DMS114 treated with DMSO at 0.1 percent for 48 hours (cell line): ENCODE data around the gene USP25.

Experiments used
- DNase-seq: peaks from one replicate; lab custom pipeline; 2025; ENCODE audit not compliant: unreplicated experiment; lab: John Stamatoyannopoulos, UW

Gene USP25

DNA sequence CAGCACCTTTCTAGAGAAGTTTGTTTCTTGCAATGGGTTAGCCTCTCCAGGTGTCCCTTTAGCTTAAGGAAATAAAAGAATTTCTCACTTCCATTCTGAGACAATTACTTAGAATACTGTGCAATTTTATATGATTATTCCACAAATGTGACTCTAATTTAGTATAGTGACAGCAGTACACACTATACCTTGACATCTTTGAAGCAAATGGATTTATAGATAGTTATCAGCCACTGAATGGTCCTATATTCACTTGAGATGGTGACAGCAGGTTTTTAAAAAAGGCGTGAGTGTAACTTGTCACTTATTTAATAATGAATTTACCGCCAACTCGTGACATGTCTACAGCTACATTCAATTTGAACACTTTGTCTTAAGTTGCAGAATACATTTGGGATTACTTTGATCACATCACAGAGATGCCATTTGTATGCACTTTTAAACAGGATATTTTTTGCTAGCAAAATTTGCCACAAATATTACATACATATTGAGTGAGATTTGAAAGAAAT, 71.6 kb downstream of the USP25 start:
- no peak for DNase-seq

DNA sequence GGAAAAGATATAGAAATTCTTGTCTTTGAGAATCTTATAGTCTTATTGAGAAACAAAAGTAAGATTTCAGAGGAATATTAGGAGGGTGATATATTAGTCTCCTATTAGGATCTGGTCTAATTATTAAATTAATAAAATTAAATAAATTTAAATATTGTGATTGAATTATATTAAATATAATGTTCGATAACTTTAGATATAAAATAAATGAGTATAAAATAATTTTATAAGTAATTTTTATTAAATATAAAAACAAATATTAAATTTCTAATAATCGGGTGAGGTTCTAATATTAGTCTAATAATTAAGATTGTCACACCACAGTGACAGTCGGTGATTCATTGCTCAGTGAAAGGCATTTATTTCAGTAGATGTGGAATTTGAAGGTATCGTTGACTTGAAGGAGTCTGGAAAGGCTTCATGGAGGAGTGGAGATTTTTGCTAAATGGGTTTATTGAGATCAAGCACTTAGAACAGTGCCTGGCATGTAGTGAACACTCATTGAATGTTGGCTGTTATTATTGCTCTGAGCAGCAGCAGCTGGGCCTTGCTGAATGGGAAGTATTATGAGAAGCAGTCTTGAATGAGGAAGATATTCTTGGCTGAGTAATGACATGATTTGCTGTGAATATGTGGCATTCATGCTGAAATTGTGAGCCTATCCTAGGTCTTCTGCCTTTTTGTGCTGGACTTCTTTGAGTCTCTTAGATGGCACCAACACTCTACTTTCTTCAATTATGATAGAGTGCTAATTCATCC, 74.6 kb downstream of the USP25 start:
- no peak for DNase-seq

DNA sequence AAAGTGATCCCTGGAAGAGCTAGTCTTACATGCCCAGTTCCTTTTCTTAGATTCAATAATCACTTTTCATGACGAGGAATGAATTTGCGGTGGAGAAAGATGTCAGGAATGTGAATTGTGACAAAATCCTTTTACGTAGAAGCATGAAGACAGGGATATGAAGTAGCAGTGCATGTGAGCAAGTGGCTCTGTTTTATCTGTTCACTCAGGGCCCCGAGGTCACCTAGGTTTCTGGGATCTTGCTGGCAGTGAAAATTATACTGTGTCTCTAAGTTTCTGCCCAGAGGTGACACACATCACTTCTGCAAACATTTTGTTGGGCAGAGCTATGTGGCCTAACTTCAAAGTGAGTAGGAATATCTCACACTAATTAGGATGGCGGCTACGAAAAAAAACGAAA, 79.3 kb downstream of the USP25 start:
- DNase-seq, result no peak

DNA sequence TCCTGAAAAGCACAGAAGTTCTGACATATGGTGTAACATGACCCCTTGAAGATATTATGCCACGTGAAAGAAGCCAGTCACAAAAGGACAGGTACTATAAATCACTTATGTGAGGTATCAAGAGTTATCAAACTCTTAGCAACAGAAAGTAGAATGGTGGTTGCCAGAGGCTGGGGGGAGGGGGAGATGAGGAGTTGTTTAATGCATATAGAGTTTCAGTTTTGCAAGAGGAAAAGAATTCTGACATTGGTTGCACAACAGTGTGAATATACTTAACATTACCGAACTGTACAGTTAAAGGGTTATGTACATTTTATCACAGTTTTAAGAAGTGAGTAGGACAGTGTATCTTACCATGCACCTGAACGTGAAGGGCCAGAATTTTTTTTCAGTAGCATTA, 80.0 kb downstream of the USP25 start:
- DNase-seq, result no peak

DNA sequence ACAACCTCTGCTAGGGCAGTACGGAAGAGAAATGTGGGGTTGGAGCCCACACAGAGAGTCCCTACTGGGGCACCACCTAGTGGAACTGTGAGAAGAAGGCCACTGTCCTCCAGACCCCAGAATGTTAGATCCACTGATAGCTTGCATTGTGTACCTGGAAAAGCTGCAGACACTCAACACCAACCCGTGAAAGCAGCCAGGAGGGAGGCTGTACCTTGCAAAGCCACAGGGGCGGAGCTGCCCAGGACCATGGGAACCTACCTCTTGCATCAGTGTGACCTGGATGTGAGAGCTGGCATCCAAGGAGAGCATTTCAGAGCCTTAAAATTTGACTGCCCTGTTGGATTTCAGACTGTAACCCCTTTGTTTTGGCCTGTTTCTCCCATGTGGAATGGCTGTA, 85.5 kb downstream of the USP25 start:
- DNase-seq, result no peak

DNA sequence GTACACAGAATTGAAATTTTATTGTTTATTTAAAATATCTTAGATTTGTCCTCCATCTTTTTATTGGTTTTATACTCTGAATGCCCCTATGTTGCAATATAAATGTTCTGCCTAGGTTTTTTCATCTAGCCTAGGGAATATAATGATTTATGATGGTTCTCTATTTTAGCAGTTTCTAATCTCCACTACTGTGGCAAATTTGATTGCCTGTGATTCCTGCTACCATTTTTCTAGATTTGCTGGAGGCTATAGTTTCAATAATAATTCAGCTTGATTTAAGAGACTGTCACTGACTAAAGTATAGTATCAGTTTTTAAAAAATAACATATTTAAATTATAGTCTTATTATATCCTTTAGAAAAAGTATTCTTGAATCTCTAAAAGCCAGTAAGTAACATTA, 90.5 kb downstream of the USP25 start:
- DNase-seq, result no peak

DNA sequence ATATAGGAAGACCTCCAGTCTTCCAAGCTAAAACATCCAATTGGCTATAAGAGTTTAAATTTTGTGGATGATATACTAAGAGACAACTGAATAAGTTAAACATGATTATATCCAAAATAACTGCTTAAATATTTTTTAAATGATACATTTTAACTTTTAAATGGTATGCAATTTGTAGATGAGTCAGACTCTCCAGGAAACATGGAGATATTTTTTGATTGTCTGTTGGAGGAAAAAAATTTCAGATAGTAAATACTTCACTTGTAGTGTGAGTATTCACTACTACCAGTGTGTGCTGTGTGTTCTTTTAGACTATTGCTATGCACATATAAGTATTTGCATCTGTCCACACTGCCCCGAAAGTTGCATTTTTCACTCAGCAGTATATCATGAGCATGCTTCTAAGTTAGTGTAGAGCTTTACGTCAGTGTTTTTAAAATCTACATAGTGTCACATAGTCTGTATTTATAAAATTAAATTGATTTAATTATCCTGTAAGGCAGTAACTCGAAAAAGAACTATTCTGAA, 91.1 kb downstream of the USP25 start:
- DNase-seq, result no peak

DNA sequence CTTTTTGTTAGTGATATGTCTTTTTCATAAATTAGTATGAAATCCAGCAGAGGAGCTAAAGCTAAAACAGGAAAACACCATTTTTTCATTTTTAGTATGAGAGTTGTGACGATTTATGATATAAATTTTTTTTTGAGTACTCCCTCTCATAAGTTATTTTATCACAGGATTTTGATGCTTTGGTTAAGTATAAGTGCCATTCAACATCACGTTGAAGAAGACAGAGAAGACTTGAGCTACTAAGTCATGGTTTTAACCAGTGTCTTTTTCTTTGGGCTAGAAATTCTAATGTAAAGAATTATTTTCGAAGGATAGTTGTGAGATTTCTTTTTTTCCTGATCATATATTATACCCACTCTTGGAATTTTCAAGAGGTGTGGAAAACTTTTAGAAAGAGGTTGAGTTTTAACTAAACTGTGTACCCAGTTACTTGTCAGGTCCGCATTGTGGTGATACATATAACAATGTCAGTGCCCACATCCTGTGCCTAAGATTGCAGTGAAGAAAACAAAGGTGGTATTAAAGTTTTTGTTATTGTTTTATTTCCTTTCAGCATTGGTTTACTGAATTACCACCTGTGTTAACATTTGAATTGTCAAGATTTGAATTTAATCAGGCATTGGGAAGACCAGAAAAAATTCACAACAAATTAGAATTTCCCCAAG, 93.8 kb downstream of the USP25 start:
- no peak for DNase-seq

DNA sequence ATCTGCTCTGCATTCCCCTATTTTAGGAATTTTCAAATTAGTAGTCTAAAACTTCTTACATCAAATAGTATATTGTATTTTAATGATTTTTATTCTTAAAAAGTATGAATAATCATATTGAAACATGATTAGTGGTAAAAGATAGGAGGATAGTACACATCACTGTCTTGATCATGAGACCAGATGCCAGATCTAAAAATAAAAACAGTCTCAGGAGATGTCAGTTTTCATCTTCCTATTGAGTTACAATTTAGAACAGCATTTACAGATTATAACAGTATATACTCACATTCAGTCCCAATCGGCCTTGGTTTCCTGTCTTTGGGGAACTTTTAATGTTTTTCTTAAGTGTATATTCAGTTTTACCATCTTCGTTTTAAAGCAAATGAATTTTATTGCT, 95.9 kb downstream of the USP25 start:
- DNase-seq, result no peak

DNA sequence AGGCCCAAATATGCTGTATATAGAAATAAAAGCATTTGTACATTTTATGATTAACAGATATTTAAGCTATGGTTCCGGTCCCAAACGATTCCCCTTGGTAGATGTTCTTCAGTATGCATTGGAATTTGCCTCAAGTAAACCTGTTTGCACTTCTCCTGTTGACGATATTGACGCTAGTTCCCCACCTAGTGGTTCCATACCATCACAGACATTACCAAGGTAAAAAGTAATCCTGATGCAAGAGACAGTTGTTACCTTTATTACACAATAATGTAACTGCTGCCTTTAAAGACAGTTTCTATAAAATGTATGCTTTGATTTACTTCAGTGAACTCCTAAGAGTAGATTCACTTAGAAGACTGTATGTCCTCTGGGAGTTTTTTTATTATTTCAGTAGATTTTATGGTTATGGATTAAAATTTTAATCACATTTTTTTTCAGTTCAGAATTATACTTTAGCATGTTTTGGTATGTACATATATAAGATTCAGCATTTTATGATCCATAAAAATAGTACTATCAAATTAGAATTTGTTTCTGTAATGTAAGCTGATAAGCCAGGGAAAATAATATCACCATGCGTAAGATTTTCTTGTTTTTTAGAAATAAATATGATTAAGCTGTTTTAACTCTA, 96.5 kb downstream of the USP25 start:
- DNase-seq, result peak; percentile 18

DNA sequence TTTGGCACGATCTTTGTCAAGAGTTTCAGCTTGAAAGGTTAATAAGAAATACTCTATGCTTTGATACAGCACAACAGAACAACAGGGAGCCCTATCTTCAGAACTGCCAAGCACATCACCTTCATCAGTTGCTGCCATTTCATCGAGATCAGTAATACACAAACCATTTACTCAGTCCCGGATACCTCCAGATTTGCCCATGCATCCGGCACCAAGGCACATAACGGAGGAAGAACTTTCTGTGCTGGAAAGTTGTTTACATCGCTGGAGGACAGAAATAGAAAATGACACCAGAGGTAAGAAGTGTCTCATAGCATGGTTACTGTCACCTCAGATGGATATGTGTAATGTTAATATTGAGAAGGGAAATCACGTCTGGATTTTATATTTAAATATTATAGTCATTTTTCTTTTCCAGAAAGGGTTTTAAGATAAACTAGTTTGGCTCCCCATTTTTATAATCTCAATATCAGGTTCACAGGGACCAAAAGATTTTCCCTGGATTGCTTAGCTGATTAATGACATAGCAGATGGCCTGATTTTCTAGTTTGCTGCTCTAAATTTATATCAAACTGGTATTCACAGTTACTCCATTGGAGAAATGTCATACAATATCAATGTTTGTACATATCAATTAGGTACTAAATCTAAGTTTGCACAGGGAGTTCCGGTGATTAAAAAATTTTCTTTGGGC, 97.3 kb downstream of the USP25 start:
- no peak for DNase-seq

DNA sequence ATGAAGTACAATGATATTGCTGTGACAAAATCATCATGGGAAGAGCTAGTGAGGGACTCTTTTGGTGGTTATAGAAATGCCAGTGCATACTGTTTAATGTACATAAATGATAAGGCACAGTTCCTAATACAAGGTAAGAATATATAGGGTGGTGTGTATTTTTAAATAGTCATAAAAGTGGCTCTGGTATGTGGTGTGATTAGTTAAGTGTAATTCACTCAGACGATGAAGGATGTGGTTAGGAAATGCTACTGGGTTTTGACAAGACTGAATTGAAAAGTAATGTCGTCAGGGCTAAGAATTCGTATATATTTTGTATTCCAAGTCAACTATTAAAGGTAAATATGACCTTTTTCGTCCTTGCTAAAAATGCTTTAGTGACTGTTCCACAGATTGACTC, 101.7 kb downstream of the USP25 start:
- no peak for DNase-seq

DNA sequence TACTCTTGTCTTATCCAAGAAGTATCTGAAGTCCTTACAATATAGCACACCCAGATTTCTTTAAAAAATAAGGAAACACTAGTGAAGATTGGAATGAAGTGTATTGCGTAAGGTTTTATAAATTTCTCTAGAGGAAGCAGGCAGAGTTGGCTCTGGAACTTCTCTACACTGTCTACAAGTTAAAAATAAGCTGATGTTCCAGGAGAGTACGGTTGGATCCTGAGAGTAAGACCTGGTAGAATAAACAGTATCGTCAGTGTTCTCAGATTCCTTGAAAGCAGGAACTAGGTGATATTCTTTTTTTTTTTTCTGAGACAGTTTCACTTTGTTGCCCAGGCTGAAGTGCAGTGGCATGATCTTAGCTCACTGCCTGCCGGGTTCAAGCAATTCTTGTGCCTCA, 107.9 kb downstream of the USP25 start:
- DNase-seq, result no peak

DNA sequence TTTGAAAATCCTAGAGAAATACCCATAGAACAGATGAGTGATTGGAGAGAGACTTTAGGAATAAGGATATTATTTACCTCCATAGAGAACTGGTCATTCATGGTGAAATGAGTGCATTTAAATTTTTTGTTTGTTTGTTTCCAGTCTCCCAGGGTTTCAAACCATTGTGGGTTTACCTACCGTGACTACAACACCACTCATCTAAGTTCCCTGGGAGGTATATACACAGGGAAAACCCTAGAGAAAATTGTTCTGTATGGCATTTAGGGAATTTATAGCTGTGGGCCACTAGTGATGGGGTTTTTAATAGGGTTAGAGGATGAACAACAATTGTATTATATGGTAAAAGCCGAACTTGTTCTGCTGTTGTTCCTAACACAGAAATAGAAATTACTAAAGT, 109.2 kb downstream of the USP25 start:
- DNase-seq, result no peak

DNA sequence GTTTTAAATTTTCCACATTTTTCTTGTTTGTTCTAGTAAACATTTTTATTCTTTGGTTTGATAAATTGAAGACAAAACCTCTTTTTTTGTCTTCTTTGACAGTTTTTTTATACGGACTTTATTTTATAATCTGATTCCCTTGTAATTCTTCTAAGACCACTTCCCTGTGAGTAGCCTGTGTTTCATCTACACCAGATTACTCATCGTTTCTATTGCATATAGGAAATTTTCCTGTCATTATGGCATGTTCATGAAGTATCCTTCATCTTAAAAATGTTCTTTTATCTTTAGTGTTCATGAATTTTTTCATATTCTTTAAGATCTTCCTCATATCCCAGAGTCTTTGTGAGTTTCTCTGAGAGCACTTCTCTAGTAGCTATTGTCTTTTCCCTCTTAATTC, 109.8 kb downstream of the USP25 start:
- no peak for DNase-seq

DNA sequence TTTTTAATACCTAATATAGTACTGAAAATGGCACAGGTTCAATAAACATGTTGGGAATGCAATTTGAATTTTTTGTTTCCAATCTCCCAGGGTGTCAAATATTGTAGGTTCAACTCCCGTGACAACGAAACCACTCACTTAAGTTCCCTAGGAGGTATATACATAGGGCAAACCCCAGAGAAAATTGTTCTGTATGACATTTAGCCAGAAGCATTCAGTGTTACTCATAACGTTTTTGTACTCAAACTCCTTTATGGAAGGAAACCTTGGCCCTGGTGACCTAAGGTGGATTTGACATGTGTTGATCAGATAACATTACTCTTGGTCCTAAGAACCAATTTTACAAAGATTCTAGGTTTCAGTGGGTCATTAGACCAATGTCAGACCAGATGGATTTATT, 110.6 kb downstream of the USP25 start:
- no peak for DNase-seq

DNA sequence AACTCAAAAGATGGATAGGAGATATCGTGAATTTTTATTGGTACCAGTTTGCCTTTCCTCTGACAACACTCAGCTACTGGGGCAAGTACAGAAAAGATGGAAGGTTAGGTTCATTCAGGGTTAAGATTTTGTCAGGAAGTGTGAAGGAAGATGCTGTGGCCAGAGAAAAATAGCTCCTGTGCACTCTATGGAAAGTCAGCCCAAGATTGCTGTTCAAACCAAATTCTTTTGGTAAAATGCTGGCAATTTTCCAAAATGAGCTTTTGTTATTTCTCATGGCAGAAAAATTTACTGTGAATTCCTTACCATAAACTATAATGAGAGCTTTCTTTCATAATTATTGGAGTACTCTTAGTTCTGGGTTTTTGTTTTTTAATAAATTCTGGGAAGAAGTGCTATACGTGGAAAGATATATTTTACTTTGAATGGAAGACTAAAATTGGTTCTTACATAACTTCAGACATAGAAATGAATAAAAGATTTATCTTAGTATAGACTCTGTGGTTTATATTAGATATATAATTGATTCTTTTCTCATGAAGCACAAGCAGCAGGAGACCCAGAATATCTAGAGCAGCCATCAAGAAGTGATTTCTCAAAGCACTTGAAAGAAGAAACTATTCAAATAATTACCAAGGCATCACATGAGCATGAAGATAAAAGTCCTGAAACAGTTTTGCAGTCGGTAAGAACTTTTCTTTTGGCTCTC, 112.2 kb downstream of the USP25 start:
- no peak for DNase-seq

DNA sequence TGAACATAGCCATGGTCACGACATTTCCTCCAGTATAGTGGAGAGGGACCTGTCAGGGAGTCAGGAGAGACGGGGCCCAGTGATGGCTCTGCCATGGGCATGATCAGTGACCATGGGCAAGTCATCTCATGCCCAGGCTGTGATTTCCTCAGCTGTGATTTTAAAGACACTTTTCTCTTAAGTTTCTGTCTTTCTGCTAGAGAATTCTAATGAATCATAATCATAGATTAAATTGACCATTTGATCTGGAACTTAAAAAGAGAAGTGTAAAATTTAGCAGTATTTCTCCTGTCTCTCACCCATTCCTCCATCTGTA, 112.7 kb downstream of the USP25 start:
- no peak for DNase-seq

DNA sequence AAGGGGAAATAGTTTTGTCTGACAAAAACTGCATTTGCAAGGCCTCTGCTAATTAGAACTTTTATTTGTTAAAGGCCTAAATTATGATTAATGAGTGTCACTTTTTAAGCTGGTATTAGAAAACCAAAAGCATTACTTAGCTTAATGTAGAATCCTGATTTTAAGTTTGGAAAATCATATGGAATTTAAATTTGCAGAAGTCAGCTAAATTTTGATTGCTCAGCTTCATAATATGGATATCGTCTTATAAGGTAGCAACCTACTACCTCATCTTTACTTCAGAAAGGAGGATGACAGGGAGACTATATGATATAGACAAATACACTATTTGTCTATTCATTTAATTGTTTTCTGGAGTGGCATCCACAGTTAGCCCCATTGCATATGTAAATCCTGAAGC, 114.0 kb downstream of the USP25 start:
- no peak for DNase-seq

DNA sequence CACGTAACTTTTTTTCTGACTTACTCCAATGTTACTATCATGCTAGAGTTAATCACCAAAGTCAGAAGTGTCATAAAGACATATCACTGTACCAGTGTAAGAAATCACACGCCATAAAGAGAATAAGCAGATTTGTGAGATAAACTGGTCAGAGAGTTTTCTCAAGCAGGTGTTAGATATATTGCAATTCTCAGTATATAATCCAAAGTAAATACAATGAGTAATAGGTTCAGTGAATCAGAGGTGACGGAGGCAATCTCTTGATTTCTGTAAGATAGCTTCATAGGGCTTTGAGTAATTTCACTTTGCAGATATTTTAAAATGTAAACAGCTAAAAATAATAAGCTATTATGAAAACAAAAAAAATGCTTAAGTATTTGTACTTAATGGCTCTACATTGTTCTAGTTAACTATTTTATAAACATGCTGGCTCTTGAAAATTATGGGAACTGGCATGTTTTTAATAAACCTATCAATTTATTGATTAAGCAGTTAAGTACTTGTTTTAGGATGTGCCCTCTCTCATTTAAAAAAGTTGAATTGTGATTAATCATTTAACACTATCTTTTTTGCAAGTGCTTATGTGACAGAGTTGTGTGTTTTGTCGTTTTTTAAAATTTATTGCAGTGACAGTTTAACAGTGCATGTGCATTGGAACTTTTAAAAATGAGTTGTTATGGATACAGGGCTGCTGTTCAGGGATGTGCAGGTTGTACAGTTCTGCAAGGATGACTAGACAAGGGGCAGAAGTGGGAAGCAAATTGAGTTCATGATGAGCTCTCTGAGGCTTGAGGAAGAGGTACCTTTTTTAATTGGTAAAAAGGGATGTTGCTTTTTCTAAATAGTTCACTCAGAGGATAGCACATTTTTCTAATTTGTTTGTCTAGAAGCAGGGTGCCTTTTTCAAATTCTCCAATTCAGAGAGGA, 119.1 kb downstream of the USP25 start:
- no peak for DNase-seq
